D341Med (cell line): Measurements from ENCODE around the gene DCTN1.

Source experiments
- DNase-seq: peaks from one replicate; pipeline ENCODE4 v3.0.0; 2012; ENCODE audit warnings: low spot score

The DCTN1 gene

DNA sequence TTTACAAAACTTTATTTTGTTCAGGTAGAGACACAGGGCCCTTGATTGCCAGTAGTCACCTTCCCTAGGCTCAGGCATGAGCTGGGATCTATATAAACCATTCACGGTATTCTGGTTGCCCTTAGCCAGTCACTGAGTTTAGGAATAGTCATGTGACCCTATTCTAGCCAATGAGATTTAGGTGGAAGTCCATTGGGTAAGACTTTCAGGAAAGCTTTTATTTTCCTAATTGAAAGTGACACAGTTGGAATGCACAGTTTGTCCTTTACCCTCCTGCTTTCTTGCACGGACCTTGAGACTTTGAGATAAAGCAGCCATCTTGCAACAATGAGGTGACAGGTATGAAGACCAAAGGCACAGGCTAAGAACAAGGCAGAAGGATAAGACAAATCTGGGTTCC, 58.4 kb downstream of the DCTN1 start:
- no peak for DNase-seq

DNA sequence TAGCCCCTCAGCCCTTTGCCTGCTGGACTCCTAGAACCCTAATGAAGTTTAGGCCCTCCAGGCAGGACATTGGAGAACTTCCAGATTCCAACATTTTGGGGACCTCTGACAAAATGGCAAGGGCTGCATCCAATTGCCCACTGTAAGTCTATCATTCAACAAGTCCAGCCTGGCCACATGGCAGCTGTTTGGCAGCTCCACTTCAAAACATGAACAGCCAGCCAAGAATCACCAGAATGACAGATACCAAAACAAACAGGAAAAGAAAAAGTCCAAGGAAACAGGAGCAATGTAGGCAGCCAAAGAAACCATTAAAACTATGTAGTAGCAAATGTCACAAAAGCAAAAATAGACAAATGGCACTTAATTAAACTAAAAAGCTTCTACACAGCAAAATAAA, 62.4 kb downstream of the DCTN1 start:
- DNase-seq: no peak

DNA sequence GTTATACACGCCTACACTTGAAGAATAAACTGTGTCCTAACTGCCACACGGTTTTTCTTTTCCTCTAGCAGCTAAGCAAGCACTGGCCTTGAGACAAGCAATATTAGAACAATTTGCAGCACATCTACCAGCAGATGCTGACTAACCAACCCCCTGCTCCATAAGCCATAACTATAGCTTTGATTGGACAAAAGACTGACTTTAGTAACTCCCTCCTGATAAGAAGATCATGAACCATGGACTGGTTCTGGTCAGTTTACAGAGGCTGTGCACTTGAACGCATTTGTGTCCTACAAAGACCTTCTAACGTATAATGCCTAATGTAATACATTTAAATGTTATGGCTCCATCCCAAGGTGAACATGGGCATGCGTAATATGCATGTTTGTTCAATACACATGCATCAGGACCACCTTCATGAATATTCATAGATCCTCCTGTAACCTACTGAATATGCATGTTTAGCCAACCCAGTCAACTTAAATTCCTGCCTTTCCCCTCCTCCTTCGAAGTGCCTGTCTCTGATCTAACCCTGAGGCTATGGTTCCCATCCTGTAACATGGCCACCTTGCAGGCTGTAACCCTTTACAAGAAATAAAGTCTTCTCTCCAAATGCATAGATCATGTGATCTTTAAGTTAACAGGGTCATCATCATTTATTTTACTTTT, 63.4 kb downstream of the DCTN1 start:
- no peak for DNase-seq

DNA sequence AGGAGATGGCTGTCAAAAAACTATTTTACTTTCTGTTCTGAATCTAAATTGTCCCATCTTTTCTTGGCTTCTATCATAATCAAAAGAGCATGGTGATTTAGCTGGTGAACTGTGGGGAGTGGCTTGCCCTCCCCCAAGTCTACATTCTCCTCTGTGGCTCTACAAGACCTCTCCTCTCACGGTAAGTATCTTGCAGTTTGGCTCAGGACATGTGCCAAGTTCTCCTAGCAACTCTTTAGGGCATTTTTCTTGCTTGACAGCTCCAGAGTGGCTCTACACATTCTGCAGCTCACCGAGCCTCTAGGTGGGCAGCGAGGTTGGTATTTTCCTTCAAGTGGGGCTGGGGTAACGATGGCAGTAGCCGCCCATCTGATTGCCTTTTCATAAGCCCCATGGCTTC, 66.0 kb downstream of the DCTN1 start:
- no peak for DNase-seq

DNA sequence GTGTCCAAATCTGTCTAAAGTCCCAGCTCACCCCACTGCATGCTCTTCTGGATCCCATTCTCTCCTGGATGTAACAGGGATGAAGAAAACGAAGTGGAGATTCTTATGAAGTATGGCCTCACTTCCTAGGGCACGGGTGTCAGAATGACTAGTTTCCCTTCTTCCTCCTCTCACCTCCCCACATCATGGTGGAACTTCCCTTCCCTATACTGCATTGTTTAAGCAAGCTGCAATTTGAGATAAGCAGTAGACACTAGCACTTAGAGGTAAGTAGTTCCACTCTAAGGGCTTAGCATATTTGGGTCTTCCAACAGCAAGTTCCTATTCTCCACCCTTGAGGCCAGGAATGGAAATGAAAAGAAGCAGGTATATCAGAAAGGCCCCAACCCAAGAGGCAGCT, 66.6 kb downstream of the DCTN1 start:
- no peak for DNase-seq

DNA sequence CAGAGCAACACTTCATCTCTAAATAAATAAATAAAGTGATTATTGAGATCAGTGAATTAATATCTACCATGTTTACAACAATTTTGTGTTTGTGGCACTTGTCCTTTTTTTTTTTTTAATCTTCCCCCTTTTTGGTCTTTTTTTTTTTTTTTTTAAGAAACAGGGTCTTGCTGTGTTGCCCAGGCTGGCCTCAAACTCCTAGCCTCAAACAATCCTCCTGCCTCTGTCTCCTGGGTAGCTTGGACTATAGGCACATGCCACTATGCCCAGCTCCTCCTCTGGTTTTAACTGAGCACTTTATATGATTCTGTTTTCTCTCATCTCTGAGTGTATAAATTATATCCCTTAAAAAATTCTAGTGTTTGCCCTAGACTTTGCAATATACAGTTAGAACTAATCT, 67.2 kb downstream of the DCTN1 start:
- no peak for DNase-seq
